Measurements from ENCODE around the gene GABRQ. TPM values are rescaled to one million over a fixed set of nuclear protein-coding genes. Genes with fewer than 3 reads are reported as not detected.

GABRQ gene
- total RNA-seq, 1 experiment from 2014 or later, result 3.9 TPM

DNA sequence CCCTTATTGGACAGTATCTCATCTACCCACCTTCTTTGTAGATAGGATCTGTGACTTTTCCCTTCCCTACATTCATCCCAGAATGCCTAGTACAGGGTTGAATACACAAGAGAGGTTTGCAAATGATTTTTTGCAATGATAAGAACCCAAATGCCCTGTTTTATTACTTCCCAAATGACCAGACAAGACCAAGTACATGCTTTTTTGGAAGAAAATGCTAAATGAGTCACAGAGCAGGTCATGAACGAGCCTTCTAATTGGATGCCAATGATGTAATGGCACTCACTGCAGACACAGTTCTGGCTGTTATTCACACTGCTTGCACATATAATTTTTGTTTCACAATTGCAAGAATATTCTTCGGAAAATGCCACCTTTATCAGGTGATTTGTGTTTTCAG is 17.8 kb upstream of the GABRQ start:
- Histone ChIP-seq H2BK15ac (ENCODE audit: low read depth, low read length) (no peak overlapping the region), H3K9me3 (ENCODE audit: control insufficient read depth, low read depth, low read length) (peaks cover 32% of the 10 kb centered on the region), H2BK120ac (ENCODE audit: low read depth, low read length, poor library complexity, severe bottlenecking) (no peak overlapping the region), H3K56ac (ENCODE audit: insufficient read length, low read depth, low read length) (no peak overlapping the region), H3K27ac (ENCODE audit: insufficient read length, low read depth, low read length) (no peak overlapping the region), H2BK5ac (ENCODE audit: insufficient read length, low read length) (no peak overlapping the region), H3K9ac (ENCODE audit: extremely low read depth, insufficient read length, low read length) (no peak overlapping the region), H3K14ac (ENCODE audit: insufficient read depth, low read length) (no peak overlapping the region), H3K4me1 (ENCODE audit: insufficient read depth, low read length) (no peaks in the 10 kb centered on the region), H3K4ac (ENCODE audit: low read depth, low read length) (no peak overlapping the region), H2AK5ac (ENCODE audit: insufficient read length, low read length) (no peak overlapping the region), H3K23ac (ENCODE audit: insufficient read length, low read depth, low read length) (no peak overlapping the region), H2AFZ (ENCODE audit: low read length) (no peak overlapping the region), H4K5ac (ENCODE audit: insufficient read length, low read depth, low read length) (no peak overlapping the region), H3T11ph (ENCODE audit: low read length) (no peak overlapping the region), H2BK12ac (ENCODE audit: insufficient read length, low read depth, low read length) (no peak overlapping the region), H2BK20ac (ENCODE audit: low read depth, low read length, poor library complexity, severe bottlenecking) (no peak overlapping the region), H4K91ac (ENCODE audit: insufficient read length, low read depth, low read length) (no peak overlapping the region), H3K79me1 (ENCODE audit: insufficient read depth, low read depth, low read length, poor library complexity, severe bottlenecking) (no peaks in the 10 kb centered on the region), H3K27me3 (ENCODE audit: insufficient read depth, low read length) (no peaks in the 10 kb centered on the region), H3K4me2 (ENCODE audit: insufficient read depth, insufficient read length, low read length) (no peak overlapping the region), H3K79me2 (ENCODE audit: insufficient read depth, low read length) (no peaks in the 10 kb centered on the region), H3K18ac (ENCODE audit: insufficient read length, low read depth, low read length) (no peak overlapping the region), H4K20me1 (ENCODE audit: control insufficient read depth, insufficient read depth, insufficient read length) (no peaks in the 10 kb centered on the region), H4K8ac (replicated peaks; ENCODE audit: insufficient read length, low read depth, low read length) (no peak overlapping the region), H3K23me2 (ENCODE audit: insufficient read length, low read depth, low read length, poor library complexity, severe bottlenecking) (no peaks in the 10 kb centered on the region)
- WGBS (ENCODE audit: extremely low coverage, insufficient read length, low lambda C conversion rate), result no CpG with 5 or more reads among the region's 2 CpGs
- TF ChIP-seq, protein P1, sequence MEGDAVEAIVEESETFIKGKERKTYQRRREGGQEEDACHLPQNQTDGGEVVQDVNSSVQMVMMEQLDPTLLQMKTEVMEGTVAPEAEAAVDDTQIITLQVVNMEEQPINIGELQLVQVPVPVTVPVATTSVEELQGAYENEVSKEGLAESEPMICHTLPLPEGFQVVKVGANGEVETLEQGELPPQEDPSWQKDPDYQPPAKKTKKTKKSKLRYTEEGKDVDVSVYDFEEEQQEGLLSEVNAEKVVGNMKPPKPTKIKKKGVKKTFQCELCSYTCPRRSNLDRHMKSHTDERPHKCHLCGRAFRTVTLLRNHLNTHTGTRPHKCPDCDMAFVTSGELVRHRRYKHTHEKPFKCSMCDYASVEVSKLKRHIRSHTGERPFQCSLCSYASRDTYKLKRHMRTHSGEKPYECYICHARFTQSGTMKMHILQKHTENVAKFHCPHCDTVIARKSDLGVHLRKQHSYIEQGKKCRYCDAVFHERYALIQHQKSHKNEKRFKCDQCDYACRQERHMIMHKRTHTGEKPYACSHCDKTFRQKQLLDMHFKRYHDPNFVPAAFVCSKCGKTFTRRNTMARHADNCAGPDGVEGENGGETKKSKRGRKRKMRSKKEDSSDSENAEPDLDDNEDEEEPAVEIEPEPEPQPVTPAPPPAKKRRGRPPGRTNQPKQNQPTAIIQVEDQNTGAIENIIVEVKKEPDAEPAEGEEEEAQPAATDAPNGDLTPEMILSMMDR (conservative IDR thresholded peaks at IDR 0.05), result no peak
- Mint-ChIP-seq H3K9me3 (peaks cover 45 to 58% of the 10 kb centered on the region in 2 experiments), H3K36me3 (ENCODE audit: insufficient read depth in 1 of 3, low read depth in 3 of 3) (peaks cover 0 to 2% (median 0%) of the 10 kb centered on the region in 3 experiments; a peak in 1 of 7 replicates), H3K27ac (no peak overlapping the region), H3K4me3 (no peak overlapping the region), H3K27me3 (ENCODE audit: low read depth) (peaks cover 7% of the 10 kb centered on the region), H3K4me1 (no peaks in the 10 kb centered on the region)
- DNase-seq, result no peak
